Trophoblast cell (in vitro differentiated cells and primary cell): Measurements from ENCODE around the gene S100A8.

Experiments used
- DNase-seq, 2 donors: peaks; one replicate each; pipeline ENCODE4 v3.0.0-alpha.2; 2016
- H2AFZ ChIP-seq: 2 replicates; pipeline ENCODE4 v1.6.1; 2013; ENCODE audit warnings: low read length, moderate library complexity, mild to moderate bottlenecking; ENCODE audit not compliant: insufficient read depth, poor library complexity
- H2AK5ac ChIP-seq: 2 replicates; pipeline ENCODE4 v1.6.1; 2013; ENCODE audit warnings: mild to moderate bottlenecking, low read length
- H2BK120ac ChIP-seq: 2 replicates; pipeline ENCODE4 v1.6.1; 2013; ENCODE audit warnings: low read length, mild to moderate bottlenecking, moderate library complexity; ENCODE audit not compliant: insufficient read depth, poor library complexity
- H2BK12ac ChIP-seq: 2 replicates; pipeline ENCODE4 v1.6.1; 2013; ENCODE audit warnings: mild to moderate bottlenecking, low read length, moderate library complexity
- H2BK5ac ChIP-seq: 2 replicates; pipeline ENCODE4 v1.6.1; 2013; ENCODE audit warnings: low read length, low read depth, moderate library complexity, mild to moderate bottlenecking; ENCODE audit not compliant: poor library complexity
- H3K14ac ChIP-seq: 2 replicates; pipeline ENCODE4 v1.6.1; 2013; ENCODE audit warnings: mild to moderate bottlenecking, low read length
- H3K18ac ChIP-seq: 2 replicates; pipeline ENCODE4 v1.6.1; 2013; ENCODE audit warnings: mild to moderate bottlenecking, low read length
- H3K23ac ChIP-seq: 2 replicates; pipeline ENCODE4 v1.6.1; 2013; ENCODE audit warnings: low read length
- H3K27ac ChIP-seq: 2 replicates; pipeline ENCODE4 v1.5.1; 2013; ENCODE audit warnings: low read depth, mild to moderate bottlenecking, inconsistent platforms, low read length, moderate library complexity
- H3K27me3 ChIP-seq: 2 replicates; pipeline ENCODE4 v1.6.1; 2013; ENCODE audit warnings: inconsistent platforms, mild to moderate bottlenecking, low read length, moderate library complexity; ENCODE audit not compliant: insufficient read depth
- H3K36me3 ChIP-seq, 2 experiments: 1 replicate in 1 of 2; 2 replicates in 1 of 2; pipeline ENCODE4 v1.6.1; 2013; ENCODE audit warnings: low read length in 2 of 2, mild to moderate bottlenecking in 2 of 2, moderate library complexity in 1 of 2; ENCODE audit not compliant: insufficient read depth in 2 of 2, control insufficient read depth in 1 of 2
- H3K4ac ChIP-seq: 2 replicates; pipeline ENCODE4 v1.6.1; 2013; ENCODE audit warnings: low read depth, mild to moderate bottlenecking, low read length, moderate library complexity
- H3K4me1 ChIP-seq, 2 experiments: 1 replicate in 1 of 2; 2 replicates in 1 of 2; pipeline ENCODE4 v1.6.1; 2013; ENCODE audit warnings: low read length in 2 of 2, mild to moderate bottlenecking in 2 of 2, moderate library complexity in 1 of 2; ENCODE audit not compliant: insufficient read depth in 2 of 2, control insufficient read depth in 1 of 2
- H3K4me2 ChIP-seq: 2 replicates; pipeline ENCODE4 v1.6.1; 2013; ENCODE audit warnings: inconsistent platforms, mild to moderate bottlenecking, low read length, moderate library complexity
- H3K4me3 ChIP-seq: 2 replicates; pipeline ENCODE4 v1.5.1; 2013; ENCODE audit warnings: mild to moderate bottlenecking, low read depth, low read length, inconsistent platforms
- H3K79me1 ChIP-seq: one replicate; pipeline ENCODE4 v1.6.1; 2013; ENCODE audit warnings: low read length
- H3K79me2 ChIP-seq: 2 replicates; pipeline ENCODE4 v1.6.1; 2013; ENCODE audit warnings: low read length, mild to moderate bottlenecking; ENCODE audit not compliant: control insufficient read depth, insufficient read depth, poor library complexity
- H3K9ac ChIP-seq: 2 replicates; pipeline ENCODE4 v1.6.1; 2013; ENCODE audit warnings: mild to moderate bottlenecking, low read length
- H3K9me3 ChIP-seq: 2 replicates; pipeline ENCODE4 v1.6.1; 2013; ENCODE audit warnings: low read depth, mild to moderate bottlenecking, control low read depth, inconsistent platforms, low read length; ENCODE audit not compliant: insufficient read depth
- H4K12ac ChIP-seq: 2 replicates; pipeline ENCODE4 v1.6.1; 2013; ENCODE audit warnings: low read depth, mild to moderate bottlenecking, low read length, moderate library complexity
- H4K8ac ChIP-seq: 2 replicates; pipeline ENCODE4 v1.6.1; 2013; ENCODE audit warnings: low read depth, mild to moderate bottlenecking, low read length, moderate library complexity
- H4K91ac ChIP-seq: one replicate; pipeline ENCODE4 v1.6.1; 2013; ENCODE audit warnings: low read depth, mild to moderate bottlenecking, low read length, moderate library complexity
- WGBS: extraction: QIAGEN DNeasy Blood & Tissue Kit; methylation state at CpG from one replicate; pipeline ENCODE4 v1.1.7; 2013; ENCODE audit warnings: missing lambda C conversion rate; ENCODE audit not compliant: insufficient read length, insufficient coverage; ENCODE audit errors: extremely low coverage; 5-methylcytosine and 5-hydroxymethylcytosine counted together

S100A8 gene

GRCh38 chr1:153431002-153431401 lies 40.1 kb upstream of the S100A8 start:
- WGBS, result no CpG with 5 or more reads among the region's 17 CpGs
- Histone ChIP-seq H2BK12ac (no peak overlapping the region), H2AFZ (no peak overlapping the region), H4K12ac (no peak overlapping the region), H2BK120ac (no peak overlapping the region), H3K4me1 (no peaks in the 10 kb centered on the region), H3K23ac (peak overlapping the region; percentile 59), H3K4me2 (no peak overlapping the region), H3K79me2 (no peaks in the 10 kb centered on the region), H4K8ac (no peak overlapping the region), H3K4me3 (peak overlapping the region; percentile 46), H3K9ac (no peak overlapping the region), H3K9me3 (peaks cover 5% of the 10 kb centered on the region), H3K79me1 (no peaks in the 10 kb centered on the region), H3K18ac (no peak overlapping the region), H3K27me3 (no peaks in the 10 kb centered on the region), H2BK5ac (no peak overlapping the region), H3K27ac (no peak overlapping the region), H4K91ac (no peak overlapping the region), H3K14ac (no peak overlapping the region), H2AK5ac (no peak overlapping the region), H3K36me3 (no peaks in the 10 kb centered on the region), H3K4ac (no peak overlapping the region)
- no peak for DNase-seq

GRCh38 chr1:153430561-153430960 lies 39.7 kb upstream of the S100A8 start:
- H3K4ac ChIP-seq, result no peak overlapping the region
- peak overlapping the region; percentile 46 for H3K4me3 ChIP-seq
- H2BK5ac ChIP-seq, result no peak overlapping the region
- H4K91ac ChIP-seq, result no peak overlapping the region
- no peak overlapping the region for H2AFZ ChIP-seq
- no peak overlapping the region for H2BK12ac ChIP-seq
- no peaks in the 10 kb centered on the region for H3K36me3 ChIP-seq
- no peaks in the 10 kb centered on the region for H3K4me1 ChIP-seq
- H4K12ac ChIP-seq, result no peak overlapping the region
- H2AK5ac ChIP-seq, result no peak overlapping the region
- no peak overlapping the region for H2BK120ac ChIP-seq
- H3K27me3 ChIP-seq, result no peaks in the 10 kb centered on the region
- DNase-seq, result no peak
- peaks cover 5% of the 10 kb centered on the region for H3K9me3 ChIP-seq
- WGBS, result no CpG with 5 or more reads among the region's 3 CpGs
- H3K18ac ChIP-seq, result no peak overlapping the region
- no peak overlapping the region for H3K9ac ChIP-seq
- no peak overlapping the region for H3K27ac ChIP-seq
- H3K23ac ChIP-seq, result no peak overlapping the region
- no peak overlapping the region for H3K4me2 ChIP-seq
- H4K8ac ChIP-seq, result no peak overlapping the region
- H3K79me2 ChIP-seq, result no peaks in the 10 kb centered on the region
- no peaks in the 10 kb centered on the region for H3K79me1 ChIP-seq
- H3K14ac ChIP-seq, result no peak overlapping the region

DNA sequence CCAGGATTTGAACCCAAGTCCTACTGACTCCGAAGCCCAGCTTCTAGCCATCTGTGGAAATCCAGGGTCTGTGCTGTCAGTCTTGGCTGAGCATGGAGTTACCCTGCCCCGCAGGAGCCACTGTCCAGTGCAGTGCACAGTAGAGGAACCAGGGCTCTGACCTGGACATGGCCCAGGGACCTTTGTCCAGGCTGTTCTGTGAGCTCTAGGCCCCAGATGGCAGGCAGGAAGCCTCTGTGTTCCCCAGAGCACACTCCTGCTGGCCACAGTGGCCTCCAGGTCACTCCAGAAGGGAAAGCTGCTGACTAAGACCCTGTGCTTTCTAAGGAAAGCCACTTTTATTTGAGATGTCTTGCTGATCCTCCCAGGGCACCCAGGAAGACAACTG lies 39.3 kb upstream of the S100A8 start:
- Histone ChIP-seq H3K79me1 (no peaks in the 10 kb centered on the region), H4K91ac (no peak overlapping the region), H3K4me2 (no peak overlapping the region), H3K4me3 (no peak overlapping the region), H3K9me3 (peaks cover 5% of the 10 kb centered on the region), H2AFZ (no peak overlapping the region), H3K23ac (no peak overlapping the region), H3K36me3 (no peaks in the 10 kb centered on the region), H3K4ac (no peak overlapping the region), H3K27ac (no peak overlapping the region), H2BK120ac (no peak overlapping the region), H2AK5ac (no peak overlapping the region), H3K14ac (no peak overlapping the region), H3K4me1 (no peaks in the 10 kb centered on the region), H3K18ac (no peak overlapping the region), H3K79me2 (no peaks in the 10 kb centered on the region), H3K27me3 (no peaks in the 10 kb centered on the region), H4K12ac (no peak overlapping the region), H2BK5ac (no peak overlapping the region), H4K8ac (no peak overlapping the region), H3K9ac (no peak overlapping the region), H2BK12ac (no peak overlapping the region)
- no CpG with 5 or more reads among the region's 2 CpGs for WGBS
- no peak for DNase-seq

GRCh38 chr1:153429266-153430165 lies 38.6 kb upstream of the S100A8 start:
- Histone ChIP-seq H3K23ac (no peak overlapping the region), H4K12ac (no peak overlapping the region), H3K27me3 (no peaks in the 10 kb centered on the region), H3K9me3 (peaks cover 5% of the 10 kb centered on the region), H3K79me1 (no peaks in the 10 kb centered on the region), H3K27ac (no peak overlapping the region), H3K9ac (no peak overlapping the region), H3K4me2 (no peak overlapping the region), H3K4ac (no peak overlapping the region), H2BK12ac (no peak overlapping the region), H3K4me3 (no peak overlapping the region), H2AFZ (no peak overlapping the region), H3K14ac (no peak overlapping the region), H2BK5ac (no peak overlapping the region), H4K8ac (no peak overlapping the region), H3K4me1 (no peaks in the 10 kb centered on the region), H4K91ac (no peak overlapping the region), H2AK5ac (no peak overlapping the region), H3K79me2 (no peaks in the 10 kb centered on the region), H3K36me3 (no peaks in the 10 kb centered on the region), H2BK120ac (no peak overlapping the region), H3K18ac (no peak overlapping the region)
- no peak for DNase-seq
- WGBS, result no CpG with 5 or more reads among the region's 7 CpGs
